ENCODE measurements around the gene ALKBH5. TPM values are rescaled to one million over a fixed set of nuclear protein-coding genes. Genes with fewer than 3 reads are reported as not detected.

The ALKBH5 gene
- total RNA-seq, 2 experiments from 2014 or later = 99.3 to 125 TPM

- no peak overlapping the region for H3K4me3 ChIP-seq (ENCODE audit: low read depth, low read length, poor library complexity, severe bottlenecking)
- BruUV-seq (replicated peaks) = no TSS peak
- intact Hi-C loops (cut with micrococcal nuclease; ENCODE audit: unreplicated experiment) = no loop called here
- TF ChIP-seq CTCF (conservative IDR thresholded peaks at IDR 0.05; ENCODE audit: low read length) = no peak
- no peak for TF ChIP-seq EZH2phosphoT487 (IDR thresholded peaks at IDR 0.05; ENCODE audit: borderline replicate concordance, low read depth, low read length)
- no peaks in the 10 kb centered on the region for H3K9me3 ChIP-seq (ENCODE audit: low read length)
- H2AFZ ChIP-seq (ENCODE audit: low read length) = no peak overlapping the region
- no peaks in the 10 kb centered on the region for H3K36me3 ChIP-seq (ENCODE audit: insufficient read depth, low read length)
- no peak for DNase-seq (ENCODE audit: low spot score)
- no peak overlapping the region for H3K27ac ChIP-seq (ENCODE audit: low read depth, low read length, poor library complexity, severe bottlenecking)
- no peak overlapping the region for H3K4me2 ChIP-seq (ENCODE audit: low read length)
- H3K79me2 ChIP-seq (ENCODE audit: insufficient read depth, low read depth, low read length) = no peaks in the 10 kb centered on the region
- ChIA-PET CTCF (ENCODE audit: unreplicated experiment) (interaction anchor here (0.6 kb wide), 1 partner anchor 18 kb away, joined by 3 read pairs; no protein-coding TSS in a partner anchor), POLR2A (no interaction called here)
- no peaks in the 10 kb centered on the region for H3K9me2 ChIP-seq (ENCODE audit: insufficient read depth, low read length)
- no peaks in the 10 kb centered on the region for H4K20me1 ChIP-seq (ENCODE audit: insufficient read depth, low read length)
- no peaks in the 10 kb centered on the region for H3K4me1 ChIP-seq (ENCODE audit: insufficient read depth, low read length, poor library complexity, severe bottlenecking)
Measured at GRCh38 chr17:18218756-18219415, 35.3 kb downstream of the ALKBH5 start.

DNA sequence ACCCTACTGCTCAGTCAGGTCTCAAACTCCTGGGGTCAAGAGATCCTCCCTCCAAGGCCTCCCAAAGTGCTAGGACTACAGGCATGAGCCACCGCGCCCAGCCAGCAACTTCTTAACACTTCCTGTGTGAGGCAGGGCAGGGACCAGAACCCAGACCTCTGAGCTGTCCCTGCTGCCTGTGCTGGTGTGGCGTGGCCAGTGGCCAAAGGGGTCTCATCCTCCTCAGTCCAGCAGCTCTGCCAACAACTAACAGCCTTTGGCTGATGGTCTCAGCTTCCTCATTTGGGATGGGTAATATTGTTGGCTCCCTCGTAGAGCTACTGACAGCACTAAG is 40.4 kb downstream of the ALKBH5 start:
- H3K4me3 ChIP-seq (ENCODE audit: low read depth, low read length, poor library complexity, severe bottlenecking) = no peak overlapping the region
- H3K9me2 ChIP-seq (ENCODE audit: insufficient read depth, low read length) = no peaks in the 10 kb centered on the region
- H2AFZ ChIP-seq (ENCODE audit: low read length) = no peak overlapping the region
- no peaks in the 10 kb centered on the region for H3K79me2 ChIP-seq (ENCODE audit: insufficient read depth, low read depth, low read length)
- H3K36me3 ChIP-seq (ENCODE audit: insufficient read depth, low read length) = no peaks in the 10 kb centered on the region
- H3K27ac ChIP-seq (ENCODE audit: low read depth, low read length, poor library complexity, severe bottlenecking) = no peak overlapping the region
- TF ChIP-seq CTCF (conservative IDR thresholded peaks at IDR 0.05; ENCODE audit: low read length) = no peak
- no peak for TF ChIP-seq EZH2phosphoT487 (IDR thresholded peaks at IDR 0.05; ENCODE audit: borderline replicate concordance, low read depth, low read length)
- H3K9me3 ChIP-seq (ENCODE audit: low read length) = no peaks in the 10 kb centered on the region
- intact Hi-C loops (cut with micrococcal nuclease; ENCODE audit: unreplicated experiment) = no loop called here
- no peaks in the 10 kb centered on the region for H4K20me1 ChIP-seq (ENCODE audit: insufficient read depth, low read length)
- no peak overlapping the region for H3K4me2 ChIP-seq (ENCODE audit: low read length)
- H3K4me1 ChIP-seq (ENCODE audit: insufficient read depth, low read length, poor library complexity, severe bottlenecking) = peaks cover 15% of the 10 kb centered on the region
- ChIA-PET POLR2A (no interaction called here), CTCF (ENCODE audit: unreplicated experiment) (no interaction called here)
- BruUV-seq (replicated peaks) = no TSS peak
- no peak for DNase-seq (ENCODE audit: low spot score)

GRCh38 chr17:18224387-18225120 is 40.9 kb downstream of the ALKBH5 start:
- H3K27ac ChIP-seq (ENCODE audit: low read depth, low read length, poor library complexity, severe bottlenecking) = no peak overlapping the region
- CTCF ChIA-PET (ENCODE audit: unreplicated experiment) = no interaction called here
- H3K79me2 ChIP-seq (ENCODE audit: insufficient read depth, low read depth, low read length) = no peaks in the 10 kb centered on the region
- no peaks in the 10 kb centered on the region for H4K20me1 ChIP-seq (ENCODE audit: insufficient read depth, low read length)
- BruUV-seq (replicated peaks) = no TSS peak
- TF ChIP-seq CTCF (conservative IDR thresholded peaks at IDR 0.05; ENCODE audit: low read length) = no peak
- TF ChIP-seq EZH2phosphoT487 (IDR thresholded peaks at IDR 0.05; ENCODE audit: borderline replicate concordance, low read depth, low read length) = no peak
- H3K9me3 ChIP-seq (ENCODE audit: low read length) = no peaks in the 10 kb centered on the region
- DNase-seq (ENCODE audit: low spot score) = no peak
- H3K4me3 ChIP-seq (ENCODE audit: low read depth, low read length, poor library complexity, severe bottlenecking) = peak overlapping the region; percentile 56
- H3K4me1 ChIP-seq (ENCODE audit: insufficient read depth, low read length, poor library complexity, severe bottlenecking) = peaks cover 15% of the 10 kb centered on the region
- no peaks in the 10 kb centered on the region for H3K9me2 ChIP-seq (ENCODE audit: insufficient read depth, low read length)
- intact Hi-C loops (cut with micrococcal nuclease; ENCODE audit: unreplicated experiment) = no loop called here
- no peaks in the 10 kb centered on the region for H3K36me3 ChIP-seq (ENCODE audit: insufficient read depth, low read length)
- H2AFZ ChIP-seq (ENCODE audit: low read length) = peak overlapping the region; percentile 88
- POLR2A ChIA-PET = interaction anchor here (0.6 to 0.7 kb wide), 2 partner anchors 35 to 50 kb away, joined by 3 read pairs; no protein-coding TSS in a partner anchor
- peak overlapping the region; percentile 73 for H3K4me2 ChIP-seq (ENCODE audit: low read length)

All from OCI-LY7 (cell line).